Aortic smooth muscle cell (primary cell): ENCODE measurements around the gene ARG1. TPM values are rescaled to one million over a fixed set of nuclear protein-coding genes. Genes with fewer than 3 reads are reported as not detected.

Source experiments
- total RNA-seq: library from RNA; depleted of rRNA; stranded (reverse); fragments of >200 nt; gene quantifications from 2 replicates; pipeline ENCODE4 v1.2.3, GENCODE V29; 2014

The ARG1 gene
- total RNA-seq, result not detected in 2 replicates

DNA sequence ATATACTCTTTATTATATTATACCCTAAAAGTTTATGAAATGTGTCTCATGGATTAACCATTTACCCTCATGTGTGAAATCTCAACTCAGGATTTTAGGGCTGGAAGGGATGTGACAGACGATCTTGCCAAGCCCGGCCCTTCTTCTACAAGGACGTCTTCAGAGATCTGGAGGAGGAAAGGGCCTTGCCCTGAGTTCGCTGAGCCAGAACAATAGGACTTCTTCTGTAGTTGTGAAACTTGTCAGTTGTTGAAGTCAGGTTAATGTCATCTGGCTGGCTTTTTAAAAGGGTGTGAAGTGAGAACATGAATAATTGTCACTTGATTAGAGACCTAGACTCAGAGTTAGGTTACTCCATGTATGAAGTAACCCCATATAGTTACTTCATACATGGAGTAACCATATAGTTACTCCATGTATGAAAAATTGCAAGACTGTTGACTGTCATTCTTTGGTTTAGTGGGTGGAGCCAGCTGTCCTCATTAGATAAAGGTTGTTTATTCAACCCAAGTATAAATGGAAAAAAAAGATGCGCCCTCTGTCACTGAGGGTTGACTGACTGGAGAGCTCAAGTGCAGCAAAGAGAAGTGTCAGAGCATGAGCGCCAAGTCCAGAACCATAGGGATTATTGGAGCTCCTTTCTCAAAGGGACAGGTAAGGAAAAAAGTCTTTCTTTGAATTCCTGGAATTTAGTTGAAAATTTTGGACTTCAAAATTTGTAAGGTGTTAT lies at the start of gene ARG1:
Gene ARG1 (plus strand): TSS at position 541 of the 730 bp plus-strand sequence. CDS start 57 bp downstream, at position 598.

DNA sequence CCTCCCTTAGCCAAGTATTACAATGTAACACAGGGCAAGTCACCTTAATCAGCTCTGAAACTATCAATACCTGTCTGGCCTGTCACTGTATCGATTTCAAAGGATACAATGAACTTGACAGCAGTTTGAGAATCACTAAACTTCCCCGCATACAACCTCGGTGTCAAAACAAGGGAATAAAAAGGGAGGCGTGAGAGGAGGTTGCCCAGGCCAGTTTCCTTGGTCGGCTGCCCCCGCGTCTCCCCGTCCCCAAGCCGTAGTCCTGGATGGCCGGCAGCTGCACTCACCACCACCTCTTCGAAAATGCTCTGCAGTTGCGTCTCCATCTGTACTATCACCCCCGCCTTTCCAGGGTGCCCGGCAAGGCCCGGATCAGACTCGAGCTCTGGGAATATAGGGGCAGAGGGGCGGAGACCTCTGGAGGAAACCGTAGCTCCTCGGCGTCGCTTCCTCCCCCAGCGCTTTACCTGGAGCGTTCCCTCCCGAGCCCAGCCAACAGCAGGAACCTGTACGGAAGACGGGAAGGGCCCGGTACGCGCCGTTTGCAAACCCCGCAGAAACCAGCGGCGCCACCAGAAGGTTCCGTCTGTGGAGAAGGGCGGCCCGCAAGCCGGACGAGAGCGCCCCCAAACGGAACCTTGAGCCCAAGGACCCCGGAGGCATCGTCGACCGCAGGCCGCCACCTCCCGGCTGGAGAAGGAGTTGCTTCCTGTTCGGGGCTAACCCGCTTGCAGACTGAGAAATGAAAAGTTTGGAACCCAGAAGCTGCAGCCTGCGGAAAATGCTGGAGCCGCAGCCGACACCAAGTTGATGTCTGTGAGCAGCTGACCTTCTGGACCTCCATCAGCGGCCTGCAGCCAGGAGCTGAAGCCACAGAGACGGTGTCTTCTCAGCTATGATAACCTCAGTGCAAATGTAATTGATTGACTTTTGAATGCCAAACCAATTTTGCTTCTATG lies 55.0 kb downstream of the ARG1 start, which contains the start of gene MED23:
Gene MED23 (minus strand): TSS at position 519 of the 959 bp plus-strand sequence. CDS start 193 bp downstream, at position 326.

Other genes starting within 250 kb of the ARG1 start
- 23.3 and 26.1 TPM in 2 replicates for gene MED23, start 55.0 kb downstream of the ARG1 start, total RNA-seq
- gene ENPP3, start 64.1 kb downstream of the ARG1 start, total RNA-seq, result 0.25 and 0.40 TPM in 2 replicates
- not detected in 2 replicates for gene OR2A4, start 128.2 kb downstream of the ARG1 start, total RNA-seq
- gene CTAGE9, start 137.8 kb downstream of the ARG1 start, total RNA-seq, result not detected in 2 replicates
- gene ENPP1, start 234.8 kb downstream of the ARG1 start, total RNA-seq, result 1.9 and 2.0 TPM in 2 replicates